Measurements from ENCODE around the gene GNG7.
"Not testable (repeated sequence)": the region's sequence is repeated elsewhere in the genome, so short reads cannot be mapped to it uniquely, and the experiment has no call there.

The GNG7 gene

DNA sequence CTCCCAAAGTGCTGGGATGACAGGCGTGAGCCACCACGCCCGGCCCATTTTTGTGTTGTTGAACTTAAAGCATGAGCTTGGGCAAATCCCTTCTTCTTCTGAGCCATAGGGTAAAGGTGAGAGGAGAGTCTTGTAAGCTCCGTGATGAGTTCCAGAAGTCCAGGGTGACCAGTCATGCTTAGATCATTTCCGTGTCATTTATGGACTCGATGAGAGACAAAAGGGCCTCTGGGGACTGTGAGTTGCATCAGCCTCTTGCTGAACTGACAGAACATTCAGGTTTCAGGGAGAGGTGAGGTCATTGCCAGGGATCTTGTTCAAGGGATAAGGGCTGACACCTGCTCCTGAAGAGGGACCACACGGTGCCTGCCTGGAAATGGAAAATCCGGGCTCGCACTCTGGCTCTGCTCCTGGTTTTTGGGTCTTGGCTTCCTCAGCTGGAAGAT is 173.0 kb downstream of the GNG7 start:
- no peak for DNase-seq

DNA sequence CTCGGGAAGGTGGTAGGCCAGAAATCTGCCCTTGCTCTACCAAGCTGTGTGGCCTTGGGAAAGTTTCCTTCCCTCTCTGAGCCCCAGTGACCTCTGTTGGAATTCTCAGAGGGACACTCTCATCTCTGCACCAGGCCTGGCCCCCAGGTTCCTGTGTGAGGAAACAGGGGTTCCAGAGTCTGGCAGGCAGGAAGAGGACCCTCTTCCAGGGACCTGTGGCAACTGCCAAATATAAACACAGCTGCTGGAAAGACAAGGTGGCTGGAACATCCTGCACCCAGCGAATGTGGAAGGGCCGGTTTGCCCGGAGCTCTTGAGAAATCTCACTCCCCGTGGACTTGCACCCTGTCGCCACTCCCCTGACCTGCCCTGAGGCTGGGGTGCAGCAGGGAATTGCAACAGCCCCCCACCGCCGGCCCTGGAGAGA is 173.8 kb downstream of the GNG7 start:
- no peak for DNase-seq

DNA sequence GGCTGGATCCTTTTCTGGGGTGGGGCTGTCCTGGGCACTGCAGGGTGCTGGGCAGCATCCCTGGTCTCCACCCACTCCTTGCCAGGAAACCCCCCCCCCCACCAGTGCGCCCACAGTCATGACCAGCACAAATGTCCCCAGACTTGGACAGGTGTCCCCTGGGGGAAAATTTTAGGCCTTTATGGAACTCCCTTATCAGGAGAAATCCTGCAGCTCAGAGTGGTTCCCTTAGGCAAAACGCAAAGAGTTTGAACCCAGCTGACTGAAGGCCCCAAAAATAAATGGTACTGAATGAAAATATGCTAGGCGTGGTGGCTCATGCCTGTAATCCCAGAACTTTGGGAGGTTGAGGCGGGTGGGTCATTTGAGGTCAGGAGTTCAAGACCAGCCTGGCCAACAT is 174.8 kb downstream of the GNG7 start:
- no peak for DNase-seq

DNA sequence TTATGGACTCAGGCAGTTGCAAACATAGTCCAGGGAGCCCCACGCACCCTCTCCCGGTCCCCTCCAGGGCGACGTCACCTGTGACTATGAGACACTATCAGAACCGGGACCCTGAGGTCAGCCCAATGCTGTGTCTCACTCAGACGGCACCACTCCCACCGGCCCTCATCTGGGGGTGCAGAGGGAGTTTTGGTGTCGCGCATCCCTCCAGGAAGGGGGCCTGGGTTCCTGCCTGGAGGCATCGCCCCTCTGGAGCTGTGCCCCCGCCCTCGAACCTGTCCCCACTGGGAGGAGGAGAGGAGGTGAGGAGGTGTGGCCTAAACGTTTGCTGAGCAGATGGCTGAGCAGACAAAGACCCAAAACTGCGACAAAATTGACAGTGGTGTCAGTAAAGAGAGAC is 175.3 kb downstream of the GNG7 start:
- DNase-seq, result no peak

DNA sequence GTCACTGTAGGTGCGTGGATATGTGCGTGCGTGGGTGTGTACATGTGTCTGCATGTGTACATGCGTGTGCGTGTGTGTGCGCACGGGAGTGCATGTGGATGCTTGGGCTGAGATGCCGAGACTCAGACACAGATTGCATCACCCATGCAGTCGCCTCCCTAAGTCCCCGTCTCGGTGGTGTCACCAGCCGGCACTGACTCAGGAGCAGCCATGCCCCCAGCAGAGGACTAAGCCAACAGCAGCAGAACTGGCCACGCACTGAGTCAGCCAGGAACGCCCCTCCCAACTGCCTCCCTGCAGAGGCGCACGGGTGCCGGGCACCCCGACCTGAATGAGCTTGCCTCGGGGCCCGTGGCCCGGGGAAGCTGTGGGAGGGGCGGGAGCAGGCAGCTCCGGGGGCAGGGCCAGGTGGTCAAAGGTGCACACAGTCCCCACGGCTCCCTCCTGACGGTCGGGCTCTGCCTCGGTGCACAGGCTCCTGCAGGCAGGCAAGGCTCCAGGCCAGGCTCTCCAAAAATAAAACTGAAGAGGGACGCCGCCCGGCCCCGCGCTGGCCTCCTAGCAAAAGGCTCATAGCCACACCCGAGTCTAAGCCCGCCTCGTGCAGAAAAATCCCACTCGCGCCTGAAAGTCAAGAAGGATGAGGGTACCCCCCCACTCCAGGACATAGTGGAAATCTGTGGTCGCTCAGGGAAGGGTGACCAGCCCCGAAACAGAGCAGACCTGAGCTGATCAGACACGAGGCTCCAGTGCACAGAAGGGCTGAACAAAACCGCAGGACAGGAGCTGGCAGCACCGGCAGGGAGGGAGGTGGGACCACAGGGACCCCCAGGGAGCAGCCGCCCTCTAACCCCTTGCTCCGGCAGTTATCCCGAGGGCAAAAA is 177.4 kb downstream of the GNG7 start:
- DNase-seq, result no peak

DNA sequence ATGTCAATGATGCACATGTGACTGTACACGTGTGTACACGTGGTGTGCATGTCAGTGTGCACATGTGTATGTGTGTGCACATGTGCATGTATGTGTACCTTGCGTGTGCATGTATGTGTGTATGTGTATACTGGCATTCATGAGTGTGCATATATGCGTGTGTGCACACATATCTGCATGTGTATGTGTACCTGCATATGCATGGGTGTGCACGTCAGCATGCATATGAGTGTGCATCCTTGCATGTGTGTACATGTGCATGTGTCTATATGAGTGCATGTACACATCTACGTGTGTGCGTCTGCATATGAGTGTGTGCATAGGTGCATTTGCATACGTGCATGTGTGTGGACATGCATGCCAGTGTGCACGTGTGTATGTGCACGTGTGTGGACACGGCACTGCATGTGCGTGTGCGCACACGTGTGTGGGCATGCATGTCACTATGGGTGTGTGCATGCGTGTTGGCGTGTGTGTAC is 178.1 kb downstream of the GNG7 start:
- no peak for DNase-seq

DNA sequence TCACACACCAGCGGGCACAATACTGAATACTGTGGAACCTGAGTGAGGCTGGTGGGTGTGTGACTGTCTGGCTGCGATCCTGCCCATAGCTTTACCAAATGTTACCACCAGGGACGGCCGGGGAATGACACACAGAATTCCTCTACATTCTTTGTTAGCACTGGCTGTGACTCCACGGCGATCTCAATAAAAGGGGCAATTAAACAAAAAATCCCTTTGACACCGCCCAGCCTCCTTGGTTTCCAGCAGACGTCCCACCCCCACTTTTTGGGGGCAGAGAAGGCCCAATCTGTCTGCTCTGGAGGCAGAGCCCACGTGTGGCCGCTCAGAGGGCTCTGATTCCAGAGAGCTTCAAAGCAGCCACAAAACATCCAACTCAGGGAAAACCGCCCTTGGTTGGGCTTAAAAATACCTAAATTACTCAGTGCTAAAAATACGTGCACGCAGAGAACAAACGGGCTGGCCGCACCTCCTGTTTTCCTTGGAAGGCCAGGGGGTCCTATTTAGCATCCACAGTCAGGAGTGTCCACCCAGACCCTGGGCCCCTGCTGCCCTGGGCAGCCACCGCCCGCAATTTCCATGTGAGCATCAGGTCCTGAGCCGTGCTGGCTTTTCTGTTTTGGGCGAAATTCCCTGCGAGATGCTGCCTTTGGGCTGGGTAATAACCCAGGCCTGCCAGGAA is 178.7 kb downstream of the GNG7 start:
- DNase-seq, result no peak

DNA sequence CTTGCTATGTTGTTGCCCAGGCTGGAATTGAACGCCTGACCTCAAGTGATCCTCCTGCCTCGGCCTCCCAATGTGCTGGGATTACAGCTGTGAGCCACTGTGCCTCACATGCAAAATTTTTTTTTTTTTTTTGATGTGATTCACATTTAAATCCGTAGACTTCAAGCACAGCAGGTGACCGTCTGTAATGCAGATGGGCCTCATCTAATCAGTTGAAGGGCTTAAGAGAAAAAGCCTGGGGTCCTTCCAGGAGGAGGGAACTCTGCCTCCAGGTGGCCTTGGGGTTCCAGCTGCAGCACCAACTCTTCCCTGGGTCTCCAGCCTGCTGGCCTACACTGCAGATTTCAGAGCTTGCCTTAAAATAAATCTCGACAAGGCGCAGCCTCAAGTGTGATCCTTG is 183.0 kb downstream of the GNG7 start:
- no peak for DNase-seq

DNA sequence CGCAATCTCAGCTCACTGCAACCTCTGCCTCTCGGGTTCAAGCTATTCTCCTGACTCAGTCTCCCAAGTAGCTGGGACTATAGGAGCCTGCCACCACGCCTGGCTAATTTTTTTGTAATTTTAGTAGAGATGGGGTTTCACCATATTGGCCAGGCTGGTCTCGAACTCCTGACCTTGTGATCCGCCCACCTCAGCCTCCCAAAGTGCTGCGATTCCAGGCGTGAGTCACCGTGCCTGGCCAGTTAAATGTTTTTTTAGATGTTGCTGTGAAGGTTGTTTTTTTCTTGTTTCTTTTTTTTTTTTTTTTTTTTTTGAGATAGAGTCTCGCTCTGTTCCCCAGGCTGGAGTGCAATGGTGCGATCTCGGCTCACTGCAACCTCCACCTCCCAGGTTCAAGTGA is 183.6 kb downstream of the GNG7 start:
- not testable (repeated sequence) for DNase-seq

DNA sequence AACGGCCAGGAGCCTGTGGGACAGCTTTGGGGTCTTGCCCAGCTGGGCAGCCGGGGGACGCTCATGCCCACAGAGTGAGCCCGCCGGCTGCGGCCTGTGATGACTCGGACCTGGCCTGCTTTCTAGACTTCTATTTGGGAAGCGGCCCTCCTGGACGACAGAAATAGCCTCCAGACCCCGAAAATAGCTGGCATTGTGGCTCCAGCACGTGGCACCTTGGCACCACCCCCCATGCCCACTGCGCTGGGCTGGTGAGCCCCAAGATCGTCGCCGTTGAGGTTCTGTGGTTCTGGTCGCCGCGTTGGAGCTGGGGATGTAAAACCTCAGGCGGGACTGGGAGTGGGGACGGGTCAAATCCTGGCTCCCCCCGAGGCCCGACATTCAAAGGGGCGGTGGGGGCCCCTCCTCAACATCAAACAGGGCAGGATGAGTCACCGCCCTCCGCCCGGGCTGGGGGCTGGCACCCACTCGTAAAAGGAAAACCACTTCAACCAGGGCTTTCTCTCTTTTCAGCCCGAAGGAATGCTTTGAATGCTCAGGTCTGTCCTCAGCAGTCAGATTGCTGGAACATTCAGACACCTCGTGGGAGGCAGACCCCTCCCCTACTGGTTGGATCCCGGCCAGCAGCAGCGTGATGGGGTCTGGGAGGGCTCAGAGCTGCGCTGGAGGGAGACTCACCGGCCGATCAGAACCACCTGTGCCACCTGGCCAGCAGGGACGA is 184.5 kb downstream of the GNG7 start:
- no peak for DNase-seq

DNA sequence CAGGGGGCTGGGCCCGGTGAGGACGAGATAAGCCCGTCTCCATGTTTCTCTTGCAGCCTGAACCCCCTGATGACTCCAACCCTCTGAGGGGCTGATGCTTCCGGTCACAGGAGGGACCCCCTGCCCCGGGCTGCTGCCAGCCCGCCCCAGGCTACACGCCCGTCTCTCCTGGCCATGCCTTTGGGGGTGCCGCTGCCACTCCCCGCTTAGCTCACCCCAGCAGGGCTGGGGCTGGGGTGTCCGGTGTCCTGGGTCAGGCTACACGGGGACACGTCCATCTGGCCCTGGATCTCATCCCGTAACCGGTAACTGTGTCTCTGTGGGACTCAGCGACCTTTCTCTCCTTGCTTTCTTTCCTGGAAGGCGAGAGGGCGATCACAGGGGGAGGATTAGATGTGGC is 185.8 kb downstream of the GNG7 start:
- no peak for DNase-seq

DNA sequence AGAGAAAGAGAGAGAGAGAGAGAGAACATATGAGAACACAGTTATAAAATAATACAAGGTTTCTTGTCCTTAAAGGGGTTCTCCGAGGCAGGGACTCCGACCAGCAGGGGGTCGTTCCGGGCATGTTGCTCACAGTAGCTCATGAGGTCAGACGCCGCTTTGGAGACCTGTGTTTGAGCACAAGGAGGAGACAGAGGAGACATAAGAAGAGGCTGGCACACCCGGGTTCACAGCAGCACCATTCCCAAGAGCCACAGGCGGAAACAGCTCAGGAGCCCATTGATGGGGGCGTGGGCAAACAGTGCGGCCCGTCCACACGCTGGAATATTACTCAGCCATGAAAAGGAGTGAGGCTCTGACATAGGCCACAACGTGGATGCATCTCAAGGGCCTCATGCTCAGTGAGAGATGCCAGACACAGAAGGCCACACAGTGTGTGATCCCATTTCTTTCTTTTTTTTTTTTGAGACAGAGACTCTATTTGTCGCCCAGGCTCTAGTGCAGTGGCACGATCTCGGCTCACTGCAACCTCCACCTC is 187.4 kb downstream of the GNG7 start:
- DNase-seq, result no peak

DNA sequence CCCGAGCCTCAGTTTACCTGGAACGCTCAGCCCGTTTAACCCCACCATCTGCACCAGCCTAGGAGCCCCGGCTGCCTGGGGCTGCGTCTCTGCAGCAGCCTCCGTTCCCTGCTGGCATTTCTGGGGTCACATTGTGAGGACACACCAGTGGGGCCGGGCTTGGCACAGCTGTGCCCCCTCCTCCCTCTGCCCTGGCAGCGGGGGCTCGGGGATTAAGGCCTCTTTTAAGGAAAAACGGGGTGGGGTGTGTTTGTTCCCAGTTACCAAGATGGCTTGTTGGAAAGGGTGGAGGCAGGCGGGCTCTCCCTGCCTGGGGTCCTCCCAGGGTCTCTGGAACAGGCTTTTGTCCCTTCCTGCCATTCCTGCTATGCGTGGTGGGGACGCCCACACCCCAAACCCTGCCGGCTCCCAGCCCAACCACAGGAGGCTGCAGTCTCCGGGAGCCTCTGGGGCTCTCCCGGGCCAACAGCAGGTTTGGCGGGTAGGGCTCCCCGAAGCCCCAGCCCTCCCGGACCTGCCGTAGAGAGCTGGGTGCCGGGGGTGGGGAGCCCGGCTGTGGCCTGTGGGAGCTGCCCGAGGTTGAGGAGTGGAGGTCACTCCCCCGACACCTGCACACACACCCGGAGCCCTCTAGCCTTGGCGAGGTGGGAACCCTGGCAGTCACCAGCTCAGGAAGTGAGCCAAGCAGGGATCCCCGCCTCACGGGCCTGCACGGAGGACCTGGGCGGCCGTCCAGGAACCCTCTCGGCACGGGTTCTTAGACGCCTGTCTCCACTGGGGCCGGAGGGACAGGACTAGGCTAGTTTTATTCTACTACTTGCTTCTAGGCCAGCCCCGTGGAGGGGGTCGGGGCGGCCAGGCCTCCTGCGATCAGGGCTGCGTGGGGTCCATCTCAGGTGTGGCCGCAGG is 189.7 kb downstream of the GNG7 start:
- DNase-seq, result no peak

DNA sequence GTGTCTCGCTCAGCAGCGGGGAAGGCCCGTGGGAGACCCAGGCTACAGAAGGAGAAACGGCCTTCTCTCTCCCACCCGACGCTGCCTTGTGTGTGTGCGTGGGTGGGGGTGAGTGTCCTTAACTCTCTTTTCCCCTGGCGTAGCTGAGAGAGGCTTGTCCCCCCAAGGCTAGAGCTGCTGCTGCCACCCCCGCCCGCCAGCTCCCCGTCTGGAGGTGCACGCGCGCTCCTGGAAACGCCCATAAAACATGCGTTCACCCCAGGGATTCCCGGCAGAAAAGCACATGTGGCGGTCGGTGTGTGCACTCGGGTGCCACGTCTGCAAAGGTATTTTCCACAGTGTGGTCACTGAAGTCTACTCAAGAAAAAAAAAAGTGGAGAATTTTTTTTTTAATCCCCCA is 190.5 kb downstream of the GNG7 start:
- no peak for DNase-seq

DNA sequence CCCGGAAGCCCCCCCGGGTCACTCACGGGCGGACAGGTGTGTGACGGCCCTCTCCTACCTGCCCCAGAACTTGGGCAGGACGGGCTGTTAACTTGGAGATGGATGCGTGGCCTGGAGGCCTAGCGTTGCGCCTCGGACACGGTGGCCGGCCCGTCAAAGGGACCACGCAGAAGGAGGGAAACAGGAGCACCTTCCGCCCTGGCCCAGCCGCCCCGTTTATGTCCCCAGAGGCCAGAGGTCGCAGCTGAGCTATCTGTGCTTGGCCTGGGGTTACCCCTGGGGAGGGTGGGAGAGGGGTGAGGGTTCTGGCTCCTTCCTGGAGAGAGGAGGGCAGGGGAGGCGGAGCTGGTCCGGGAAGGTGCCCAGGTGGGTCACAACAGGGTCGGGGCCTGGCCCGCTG is 190.9 kb downstream of the GNG7 start:
- DNase-seq, result no peak

DNA sequence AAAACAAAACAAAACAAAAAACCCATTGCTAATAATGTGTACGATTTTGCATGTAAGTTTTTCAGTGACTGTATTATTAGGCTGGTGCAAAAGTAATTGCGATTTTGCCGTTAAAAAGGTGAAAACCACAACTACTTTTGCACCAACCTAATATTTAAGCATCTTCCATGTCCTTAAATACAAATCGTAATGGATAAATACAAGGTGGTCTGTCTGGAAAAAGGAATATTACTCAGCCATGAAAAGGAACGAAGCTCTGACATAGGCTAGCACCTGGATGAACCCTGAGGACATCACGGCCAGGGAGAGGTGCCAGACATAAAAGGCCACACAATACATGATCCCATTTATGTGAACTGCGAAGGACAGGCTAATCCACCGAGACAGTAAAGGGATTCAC is 193.4 kb downstream of the GNG7 start:
- no peak for DNase-seq

DNA sequence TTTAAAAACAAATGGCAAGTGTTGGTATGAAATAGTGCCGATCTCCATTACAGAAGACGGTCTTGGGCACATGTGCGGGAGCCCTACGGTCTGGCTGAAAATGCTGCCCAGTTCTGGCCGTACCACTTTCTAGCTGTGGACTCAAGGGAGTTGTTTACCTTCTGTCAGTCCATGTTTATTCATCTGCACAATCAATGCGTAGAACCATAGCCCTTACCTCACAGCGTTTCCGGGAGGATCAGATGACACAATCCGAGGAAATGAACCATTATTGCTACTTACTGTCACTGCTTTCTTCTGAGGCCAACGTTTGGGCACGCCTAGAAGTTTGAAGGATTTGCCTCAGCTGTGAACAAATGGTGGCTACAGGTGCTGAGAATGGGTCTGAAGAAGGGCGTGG is 195.4 kb downstream of the GNG7 start:
- DNase-seq, result peak; percentile 67

DNA sequence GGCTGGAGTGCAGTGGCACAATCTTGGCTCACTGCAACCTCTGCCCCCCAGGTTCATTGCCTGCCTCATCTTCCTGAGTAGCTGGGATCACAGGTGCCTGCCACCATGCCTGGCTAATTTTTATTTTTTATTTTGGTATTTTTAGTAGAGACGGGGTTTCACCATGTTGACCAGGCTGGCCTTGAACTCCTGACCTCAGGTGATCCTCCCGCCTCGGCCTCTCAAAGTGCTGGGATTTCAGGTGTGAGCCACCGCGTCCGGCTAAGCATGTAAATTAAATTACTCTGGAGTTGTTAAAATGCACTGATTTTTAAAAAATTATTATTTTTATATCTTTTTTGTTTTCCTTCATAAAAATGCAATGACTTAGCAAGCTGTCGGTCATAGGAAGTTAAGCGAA is 195.8 kb downstream of the GNG7 start:
- not testable (repeated sequence) for DNase-seq

DNA sequence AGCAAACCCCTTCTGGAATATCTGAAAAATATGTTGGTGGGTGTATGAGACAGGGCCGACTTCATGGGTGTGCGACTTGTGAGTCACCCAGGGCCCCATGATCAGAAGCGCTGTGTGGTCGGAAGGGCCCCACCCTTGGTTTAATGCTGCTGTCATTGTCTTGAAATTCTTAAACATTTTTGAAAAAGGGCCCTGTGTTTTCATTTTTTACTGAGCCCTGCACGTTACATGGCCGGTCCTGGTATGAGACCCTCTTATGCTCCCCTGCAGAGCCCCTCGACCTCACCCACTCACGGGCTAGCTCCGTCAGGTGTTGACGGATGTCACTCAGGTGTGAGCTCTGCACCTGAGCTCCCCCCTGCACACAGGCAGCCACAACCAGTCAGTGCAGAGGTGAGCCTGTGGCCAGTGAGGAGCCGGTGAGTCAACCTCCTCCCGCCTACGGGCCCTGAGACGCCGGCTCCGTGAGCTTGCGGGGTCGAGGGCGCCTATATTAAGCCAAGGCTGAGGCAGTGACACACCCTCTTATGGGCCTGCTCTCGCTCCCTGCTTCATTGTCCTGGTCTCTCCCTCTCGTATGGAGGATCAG is 198.9 kb downstream of the GNG7 start:
- DNase-seq, result peak; percentile 82

DNA sequence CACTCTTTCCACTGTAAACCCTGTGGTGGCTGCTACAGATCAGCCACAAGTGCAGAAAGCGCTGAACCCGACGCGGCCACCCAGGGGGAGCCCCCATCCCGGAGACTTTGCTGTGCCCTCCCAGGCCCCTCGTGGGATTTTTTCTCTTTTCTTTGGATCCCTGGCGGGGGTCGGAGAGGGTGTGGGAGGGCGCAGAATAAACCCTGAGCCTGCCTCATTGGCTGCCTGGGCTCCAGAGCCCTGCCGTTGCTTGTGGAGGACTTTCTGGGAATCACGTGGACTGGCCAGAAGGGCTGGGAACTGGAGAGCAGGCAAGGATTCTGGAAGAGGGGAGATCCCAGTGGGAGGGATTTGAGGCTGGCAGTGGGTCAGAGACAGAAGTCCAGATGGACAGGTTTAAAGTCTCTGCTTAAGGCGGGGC is 201.6 kb downstream of the GNG7 start:
- DNase-seq, result no peak

DNA sequence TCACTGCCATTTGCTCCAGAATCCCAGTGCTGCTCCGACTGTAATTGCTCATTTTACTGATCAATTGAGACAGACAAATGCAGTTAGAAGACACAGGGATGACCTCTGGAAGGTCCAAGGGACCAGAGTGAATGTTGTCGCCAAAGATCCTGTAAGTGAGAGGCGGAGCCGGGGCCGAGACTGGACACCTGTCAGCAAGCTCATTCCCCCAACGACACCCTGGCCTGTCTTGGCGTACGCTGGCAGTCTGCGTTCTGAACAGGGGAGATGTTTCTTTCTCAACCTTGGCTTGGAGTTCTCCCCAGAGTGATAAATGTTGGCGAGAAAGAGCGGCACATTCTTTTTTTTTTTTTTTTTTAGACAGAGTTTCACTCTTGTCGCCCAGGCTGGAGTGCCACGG is 202.3 kb downstream of the GNG7 start:
- DNase-seq, result no peak

DNA sequence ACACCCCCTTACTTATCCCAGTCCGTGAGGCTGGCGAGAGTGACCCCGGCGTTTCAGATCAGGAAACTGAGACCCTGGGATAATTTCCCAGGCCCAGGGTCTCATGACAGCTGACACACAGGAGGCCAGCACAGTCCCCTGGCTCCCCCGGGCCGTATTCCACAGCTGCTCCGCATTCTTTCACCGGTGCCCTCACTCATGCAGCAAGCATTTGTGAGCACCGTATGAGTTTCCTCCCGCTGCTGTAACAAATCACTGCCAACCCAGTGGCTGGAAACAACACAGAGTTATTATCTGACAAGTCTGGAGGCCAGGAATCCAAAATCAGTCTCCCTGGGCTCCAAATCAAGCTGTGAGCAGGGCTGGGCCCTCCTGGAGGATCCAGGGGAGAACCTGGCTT is 205.3 kb downstream of the GNG7 start:
- no peak for DNase-seq

Data from central memory CD4-positive, alpha-beta T cell (primary cell).